Measurements from ENCODE around the gene ALPP.

DNA sequence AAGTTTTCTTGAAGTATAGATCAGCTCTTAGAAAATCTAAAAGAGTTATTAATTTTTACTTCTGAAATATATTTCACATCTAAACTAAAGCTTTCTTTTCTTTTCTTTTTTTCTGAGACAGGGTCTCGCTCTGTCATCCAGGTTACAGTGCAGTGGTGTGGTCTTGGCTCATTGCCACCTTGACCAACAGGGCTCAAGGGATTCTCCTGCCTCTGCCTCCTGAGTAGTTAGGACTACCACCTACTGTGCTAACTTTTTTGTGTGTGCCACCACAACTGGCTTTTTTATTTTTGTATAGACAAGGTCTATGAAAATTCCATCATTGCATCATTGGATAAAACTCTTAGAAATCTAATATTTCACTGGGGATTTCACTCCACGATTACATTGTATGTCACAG lies 18.1 kb downstream of the ALPP start:
- TF ChIP-seq, protein P1, sequence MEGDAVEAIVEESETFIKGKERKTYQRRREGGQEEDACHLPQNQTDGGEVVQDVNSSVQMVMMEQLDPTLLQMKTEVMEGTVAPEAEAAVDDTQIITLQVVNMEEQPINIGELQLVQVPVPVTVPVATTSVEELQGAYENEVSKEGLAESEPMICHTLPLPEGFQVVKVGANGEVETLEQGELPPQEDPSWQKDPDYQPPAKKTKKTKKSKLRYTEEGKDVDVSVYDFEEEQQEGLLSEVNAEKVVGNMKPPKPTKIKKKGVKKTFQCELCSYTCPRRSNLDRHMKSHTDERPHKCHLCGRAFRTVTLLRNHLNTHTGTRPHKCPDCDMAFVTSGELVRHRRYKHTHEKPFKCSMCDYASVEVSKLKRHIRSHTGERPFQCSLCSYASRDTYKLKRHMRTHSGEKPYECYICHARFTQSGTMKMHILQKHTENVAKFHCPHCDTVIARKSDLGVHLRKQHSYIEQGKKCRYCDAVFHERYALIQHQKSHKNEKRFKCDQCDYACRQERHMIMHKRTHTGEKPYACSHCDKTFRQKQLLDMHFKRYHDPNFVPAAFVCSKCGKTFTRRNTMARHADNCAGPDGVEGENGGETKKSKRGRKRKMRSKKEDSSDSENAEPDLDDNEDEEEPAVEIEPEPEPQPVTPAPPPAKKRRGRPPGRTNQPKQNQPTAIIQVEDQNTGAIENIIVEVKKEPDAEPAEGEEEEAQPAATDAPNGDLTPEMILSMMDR (IDR thresholded peaks at IDR 0.05) = no peak
- TF ChIP-seq JUND (IDR thresholded peaks at IDR 0.05) (no peak), TCF12 (IDR thresholded peaks at IDR 0.05) (no peak), MEF2A (IDR thresholded peaks at IDR 0.05; ENCODE audit: borderline replicate concordance, low read depth) (no peak), REST (IDR thresholded peaks at IDR 0.05; ENCODE audit: low read depth, low read length) (no peak), CHD2 (IDR thresholded peaks at IDR 0.05; ENCODE audit: low read length, partially characterized antibody) (no peak)
